Neural cell (in vitro differentiated cells): Measurements from ENCODE around the gene FAM219A.

Source experiments
- MXI1 ChIP-seq: fragments of 450-650 bp; conservative IDR thresholded peaks from 2 replicates; pipeline ENCODE4 v1.6.1; 2014; ENCODE audit warnings: antibody characterized with exemption, mild to moderate bottlenecking; ENCODE audit not compliant: poor library complexity, severe bottlenecking
- TAF1 ChIP-seq: IDR thresholded peaks from 2 replicates; pipeline ENCODE4 v1.6.1; 2012; ENCODE audit warnings: low read depth
- TF ChIP-seq, protein P1 (sequence below): fragments of 450-650 bp; IDR thresholded peaks from 2 replicates; pipeline ENCODE4 v1.5.1; 2014; ENCODE audit warnings: antibody characterized with exemption, mild to moderate bottlenecking, moderate library complexity; ENCODE audit not compliant: poor library complexity, severe bottlenecking

DNA sequence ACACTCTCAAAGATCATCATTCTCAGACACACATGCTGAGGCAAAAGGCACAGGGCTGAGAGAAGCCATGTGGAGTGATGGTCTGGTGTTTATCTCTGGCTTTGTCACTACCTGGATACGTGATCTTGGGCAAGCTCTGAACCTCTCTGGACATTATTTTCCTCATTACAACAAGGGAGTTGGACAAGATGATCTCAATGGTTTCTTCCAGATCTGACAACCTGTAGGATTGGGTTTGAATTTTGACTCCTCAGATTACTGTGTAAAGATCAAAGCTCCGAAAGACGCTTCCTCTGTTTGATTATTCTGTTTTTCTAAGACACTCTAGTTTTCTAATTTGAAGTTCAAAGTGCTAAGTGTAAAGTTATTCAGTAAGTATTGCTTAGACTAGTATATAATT lies 109.0 kb downstream of the FAM219A start:
- no peak for TF ChIP-seq MXI1
- TF ChIP-seq TAF1, result no peak
- TF ChIP-seq, protein P1, sequence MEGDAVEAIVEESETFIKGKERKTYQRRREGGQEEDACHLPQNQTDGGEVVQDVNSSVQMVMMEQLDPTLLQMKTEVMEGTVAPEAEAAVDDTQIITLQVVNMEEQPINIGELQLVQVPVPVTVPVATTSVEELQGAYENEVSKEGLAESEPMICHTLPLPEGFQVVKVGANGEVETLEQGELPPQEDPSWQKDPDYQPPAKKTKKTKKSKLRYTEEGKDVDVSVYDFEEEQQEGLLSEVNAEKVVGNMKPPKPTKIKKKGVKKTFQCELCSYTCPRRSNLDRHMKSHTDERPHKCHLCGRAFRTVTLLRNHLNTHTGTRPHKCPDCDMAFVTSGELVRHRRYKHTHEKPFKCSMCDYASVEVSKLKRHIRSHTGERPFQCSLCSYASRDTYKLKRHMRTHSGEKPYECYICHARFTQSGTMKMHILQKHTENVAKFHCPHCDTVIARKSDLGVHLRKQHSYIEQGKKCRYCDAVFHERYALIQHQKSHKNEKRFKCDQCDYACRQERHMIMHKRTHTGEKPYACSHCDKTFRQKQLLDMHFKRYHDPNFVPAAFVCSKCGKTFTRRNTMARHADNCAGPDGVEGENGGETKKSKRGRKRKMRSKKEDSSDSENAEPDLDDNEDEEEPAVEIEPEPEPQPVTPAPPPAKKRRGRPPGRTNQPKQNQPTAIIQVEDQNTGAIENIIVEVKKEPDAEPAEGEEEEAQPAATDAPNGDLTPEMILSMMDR, result no peak
